Measurements from ENCODE around the gene TAC3.

GRCh38 chr12:56991319-56992246 lies 24.7 kb downstream of the TAC3 start:
- TF ChIP-seq MAX (IDR thresholded peaks at IDR 0.05) = no peak
- TF ChIP-seq CREB1 (IDR thresholded peaks at IDR 0.05; ENCODE audit: low read depth) = no peak
- no peak for TF ChIP-seq ZBTB7A (IDR thresholded peaks at IDR 0.05; ENCODE audit: low read depth)
- TF ChIP-seq USF1 (IDR thresholded peaks at IDR 0.05) = no peak
- TF ChIP-seq EGR1 (IDR thresholded peaks at IDR 0.05) = no peak
- no peak for TF ChIP-seq FOXM1 (IDR thresholded peaks at IDR 0.05; ENCODE audit: borderline replicate concordance, low read depth)
- TF ChIP-seq CEBPB (IDR thresholded peaks at IDR 0.05) = no peak
- no peak for TF ChIP-seq RAD21 (IDR thresholded peaks at IDR 0.05; ENCODE audit: low read depth)
- TF ChIP-seq TAF1 (IDR thresholded peaks at IDR 0.05; ENCODE audit: low read depth) = no peak
- no peak for TF ChIP-seq NFIC (IDR thresholded peaks at IDR 0.05)

Data from Ishikawa (cell line).